Activated naive CD8-positive, alpha-beta T cell treated with anti-CD3 and anti-CD28 coated beads, Interleukin-2, amount 50 U/mL, for 24 hours (primary cell): ENCODE data around the gene CASS4.
A peak's percentile ranks its signal among the peaks of the same experiment; 100 is the strongest.

ENCODE experiments used
- ATAC-seq: fragments of 150-1000 bp; cut with Tn5 transposase; one replicate; pipeline ENCODE4 v1.10.0; 2021
- DNase-seq: peaks from one replicate; pipeline ENCODE4 v3.0.0; 2021
- H3K27ac Mint-ChIP-seq: one replicate; pipeline ENCODE4 v1.8.0; 2021; ENCODE audit warnings: mild to moderate bottlenecking, mixed read lengths
- H3K27me3 Mint-ChIP-seq: one replicate; pipeline ENCODE4 v1.8.0; 2021; ENCODE audit warnings: mixed read lengths
- H3K36me3 Mint-ChIP-seq: one replicate; pipeline ENCODE4 v1.8.0; 2021; ENCODE audit warnings: low read depth, mixed read lengths
- H3K4me1 Mint-ChIP-seq: one replicate; pipeline ENCODE4 v1.8.0; 2021; ENCODE audit warnings: mixed read lengths
- H3K4me3 Mint-ChIP-seq: one replicate; pipeline ENCODE4 v1.8.0; 2021; ENCODE audit warnings: mild to moderate bottlenecking, moderate library complexity, mixed read lengths
- H3K9me3 Mint-ChIP-seq: one replicate; pipeline ENCODE4 v1.8.0; 2021; ENCODE audit warnings: mixed read lengths

Gene CASS4

GRCh38 chr20:56461576-56461975 lies 49.5 kb downstream of the CASS4 start:
- Mint-ChIP-seq H3K36me3 (peaks cover 3% of the 10 kb centered on the region), H3K27me3 (no peaks in the 10 kb centered on the region), H3K4me3 (no peak overlapping the region), H3K27ac (no peak overlapping the region), H3K4me1 (peaks cover 46% of the 10 kb centered on the region), H3K9me3 (no peaks in the 10 kb centered on the region)
- ATAC-seq (no peak), DNase-seq (no peak)

GRCh38 chr20:56463428-56463827 lies 51.4 kb downstream of the CASS4 start:
- H3K36me3 Mint-ChIP-seq = peaks cover 3% of the 10 kb centered on the region
- ATAC-seq (no peak), DNase-seq (no peak)
- H3K4me3 Mint-ChIP-seq = peak overlapping the region; percentile 4
- peak overlapping the region; percentile 11 for H3K27ac Mint-ChIP-seq
- no peaks in the 10 kb centered on the region for H3K27me3 Mint-ChIP-seq
- H3K4me1 Mint-ChIP-seq = peaks cover 53% of the 10 kb centered on the region
- H3K9me3 Mint-ChIP-seq = no peaks in the 10 kb centered on the region

- H3K4me1 Mint-ChIP-seq = peaks cover 60% of the 10 kb centered on the region
- H3K36me3 Mint-ChIP-seq = no peaks in the 10 kb centered on the region
- DNase-seq = no peak
- no peaks in the 10 kb centered on the region for H3K9me3 Mint-ChIP-seq
- ATAC-seq = no peak
- H3K27ac Mint-ChIP-seq = no peak overlapping the region
- H3K27me3 Mint-ChIP-seq = no peaks in the 10 kb centered on the region
- no peak overlapping the region for H3K4me3 Mint-ChIP-seq
These were observed 53.9 kb downstream of the CASS4 start for GRCh38 chr20:56465997-56466396.

- Mint-ChIP-seq H3K9me3 (no peaks in the 10 kb centered on the region), H3K4me1 (peaks cover 49% of the 10 kb centered on the region), H3K4me3 (peak overlapping the region; percentile 99), H3K27ac (peak overlapping the region; percentile 93), H3K27me3 (no peaks in the 10 kb centered on the region), H3K36me3 (no peaks in the 10 kb centered on the region)
- no peak for ATAC-seq
- no peak for DNase-seq
These were observed 55.9 kb downstream of the CASS4 start for GRCh38 chr20:56467968-56468315.

GRCh38 chr20:56468316-56469076 lies 56.4 kb downstream of the CASS4 start, which contains the start of gene RTF2:
TSS of gene RTF2 (plus strand) at chr20:56468627. CDS start at chr20:56468698, 71 bp downstream.
- Mint-ChIP-seq H3K27me3 (no peaks in the 10 kb centered on the region), H3K4me3 (peak within 1 kb of the TSS; percentile 99), H3K36me3 (peaks cover 4% of the 10 kb centered on the region), H3K27ac (peak within 1 kb of the TSS; percentile 93), H3K4me1 (peaks cover 44% of the 10 kb centered on the region), H3K9me3 (no peaks in the 10 kb centered on the region)
- ATAC-seq (peak; percentile 100), DNase-seq (peak; percentile 98)

- peak overlapping the region; percentile 99 for H3K4me3 Mint-ChIP-seq
- H3K27me3 Mint-ChIP-seq = no peaks in the 10 kb centered on the region
- DNase-seq = no peak
- H3K4me1 Mint-ChIP-seq = peaks cover 38% of the 10 kb centered on the region
- peaks cover 6% of the 10 kb centered on the region for H3K36me3 Mint-ChIP-seq
- peak overlapping the region; percentile 93 for H3K27ac Mint-ChIP-seq
- no peaks in the 10 kb centered on the region for H3K9me3 Mint-ChIP-seq
- no peak for ATAC-seq
These were observed 57.0 kb downstream of the CASS4 start for GRCh38 chr20:56469077-56469449.

- no peak for DNase-seq
- peak overlapping the region; percentile 55 for H3K27ac Mint-ChIP-seq
- no peaks in the 10 kb centered on the region for H3K9me3 Mint-ChIP-seq
- peaks cover 21% of the 10 kb centered on the region for H3K4me1 Mint-ChIP-seq
- H3K36me3 Mint-ChIP-seq = peaks cover 70% of the 10 kb centered on the region
- no peak for ATAC-seq
- no peaks in the 10 kb centered on the region for H3K27me3 Mint-ChIP-seq
- H3K4me3 Mint-ChIP-seq = peak overlapping the region; percentile 40
These were observed 71.9 kb downstream of the CASS4 start for GRCh38 chr20:56483970-56484369.

GRCh38 chr20:56487216-56487615 lies 75.2 kb downstream of the CASS4 start:
- Mint-ChIP-seq H3K9me3 (no peaks in the 10 kb centered on the region), H3K27ac (no peak overlapping the region), H3K36me3 (peaks cover 57% of the 10 kb centered on the region), H3K27me3 (no peaks in the 10 kb centered on the region), H3K4me3 (no peak overlapping the region), H3K4me1 (peaks cover 21% of the 10 kb centered on the region)
- ATAC-seq (no peak), DNase-seq (no peak)

GRCh38 chr20:56488566-56488965 lies 76.5 kb downstream of the CASS4 start:
- Mint-ChIP-seq H3K27ac (no peak overlapping the region), H3K4me1 (peaks cover 11% of the 10 kb centered on the region), H3K4me3 (no peak overlapping the region), H3K36me3 (peaks cover 50% of the 10 kb centered on the region), H3K9me3 (no peaks in the 10 kb centered on the region), H3K27me3 (no peaks in the 10 kb centered on the region)
- no peak for DNase-seq
- ATAC-seq = no peak

- ATAC-seq = no peak
- Mint-ChIP-seq H3K4me3 (no peak overlapping the region), H3K27ac (no peak overlapping the region), H3K4me1 (no peaks in the 10 kb centered on the region), H3K27me3 (no peaks in the 10 kb centered on the region), H3K9me3 (peaks cover 3% of the 10 kb centered on the region), H3K36me3 (peaks cover 25% of the 10 kb centered on the region)
- DNase-seq = no peak
These were observed 89.1 kb downstream of the CASS4 start for GRCh38 chr20:56501116-56501515.

- no peak overlapping the region for H3K27ac Mint-ChIP-seq
These were observed 91.9 kb downstream of the CASS4 start for GRCh38 chr20:56503916-56504315.

GRCh38 chr20:56504373-56505005 lies 92.4 kb downstream of the CASS4 start:
- H3K4me3 Mint-ChIP-seq = no peak overlapping the region
- H3K9me3 Mint-ChIP-seq = no peaks in the 10 kb centered on the region
- H3K36me3 Mint-ChIP-seq = peaks cover 8% of the 10 kb centered on the region
- DNase-seq (peak; percentile 19), ATAC-seq (no peak)
- no peaks in the 10 kb centered on the region for H3K27me3 Mint-ChIP-seq
- H3K27ac Mint-ChIP-seq = no peak overlapping the region
- no peaks in the 10 kb centered on the region for H3K4me1 Mint-ChIP-seq

More at GRCh38 chr20:56503916-56504315, 91.9 kb downstream of the CASS4 start:
- ATAC-seq = no peak
- H3K36me3 Mint-ChIP-seq = peaks cover 8% of the 10 kb centered on the region
- no peaks in the 10 kb centered on the region for H3K9me3 Mint-ChIP-seq
- H3K27me3 Mint-ChIP-seq = no peaks in the 10 kb centered on the region
- no peak overlapping the region for H3K4me3 Mint-ChIP-seq
- H3K4me1 Mint-ChIP-seq = no peaks in the 10 kb centered on the region
- DNase-seq = no peak

GRCh38 chr20:56506103-56506502 lies 94.0 kb downstream of the CASS4 start:
- Mint-ChIP-seq H3K27ac (no peak overlapping the region), H3K4me1 (no peaks in the 10 kb centered on the region), H3K9me3 (no peaks in the 10 kb centered on the region), H3K27me3 (no peaks in the 10 kb centered on the region), H3K36me3 (peaks cover 8% of the 10 kb centered on the region), H3K4me3 (no peak overlapping the region)
- ATAC-seq = no peak
- no peak for DNase-seq
